GM23248 (cell line): ENCODE data around the gene SLC6A11.

ENCODE experiments used
- EZH2 ChIP-seq: fragments of 200-600 bp; sonication (generic); IDR thresholded peaks from 2 replicates; pipeline ENCODE4 v1.6.1; 2018; ENCODE audit warnings: antibody characterized with exemption, mild to moderate bottlenecking; ENCODE audit not compliant: insufficient read depth, poor library complexity, severe bottlenecking
- EZH2phosphoT487 ChIP-seq: fragments of 200-600 bp; sonication (generic); IDR thresholded peaks from 2 replicates; pipeline ENCODE4 v1.6.1; 2018; ENCODE audit warnings: antibody characterized with exemption, moderate library complexity, mild to moderate bottlenecking, low read depth; ENCODE audit not compliant: insufficient read depth

GRCh38 chr3:10935028-10935427 lies 119.0 kb downstream of the SLC6A11 start:
- TF ChIP-seq EZH2 (no peak), EZH2phosphoT487 (no peak)
